Measurements from ENCODE around the gene ACER2.
"Not testable (repeated sequence)": the region's sequence is repeated elsewhere in the genome, so short reads cannot be mapped to it uniquely, and the experiment has no call there.

The ACER2 gene

DNA sequence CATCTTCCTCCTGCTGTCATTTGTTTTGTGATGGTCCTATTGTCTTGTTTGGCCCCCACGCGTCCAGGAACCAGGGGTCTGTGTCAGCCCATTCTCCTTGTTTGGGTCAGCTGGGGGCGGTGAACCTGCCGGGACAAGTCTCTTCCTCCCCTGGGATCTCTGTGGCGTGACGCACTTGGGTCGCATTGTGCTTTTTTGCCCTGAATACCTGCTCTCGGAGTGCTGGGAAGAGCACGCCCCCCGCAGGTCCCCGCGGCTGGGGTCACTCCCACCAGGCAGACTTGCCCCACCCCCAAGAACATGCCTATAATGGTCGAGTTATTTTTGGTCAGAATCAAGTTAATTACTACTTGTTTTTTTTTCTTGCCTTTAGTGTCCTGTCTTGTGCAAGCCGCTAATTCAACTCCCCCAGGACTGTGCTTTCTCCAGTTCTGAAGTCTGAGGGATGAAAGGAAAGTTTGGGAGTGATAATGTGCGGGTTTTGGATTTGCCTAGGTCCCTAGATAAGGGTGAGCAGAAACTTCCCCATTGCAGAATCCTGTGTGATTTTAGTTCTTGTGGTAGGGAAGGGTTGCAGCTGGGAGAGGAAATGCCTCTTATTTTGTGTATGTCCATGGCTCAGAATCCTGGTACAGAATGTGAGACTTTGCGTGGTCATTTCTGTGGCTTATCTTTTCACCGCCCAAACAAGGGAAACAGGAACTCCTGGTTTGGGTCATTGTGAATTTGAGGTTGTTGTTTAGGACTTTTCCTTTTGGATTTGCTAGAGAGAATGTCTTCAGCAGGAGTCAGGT, 789 bp downstream of the ACER2 start:
- peak; percentile 22 for DNase-seq

DNA sequence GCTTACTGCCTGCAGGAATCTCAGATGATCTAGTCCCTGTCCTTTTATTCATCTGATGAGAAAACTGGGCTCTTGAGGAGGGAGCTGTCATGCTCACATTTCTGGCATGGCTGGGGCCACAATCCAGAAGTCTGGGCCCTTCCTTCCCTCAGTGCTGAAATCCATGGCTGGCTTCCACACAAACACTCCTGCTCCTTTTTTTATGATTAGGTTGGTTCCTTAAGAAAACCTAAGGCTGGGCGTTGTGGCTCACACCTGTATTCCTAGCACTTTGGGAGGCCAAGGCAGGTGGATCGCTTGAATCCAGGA, 1.3 kb downstream of the ACER2 start:
- DNase-seq = no peak

DNA sequence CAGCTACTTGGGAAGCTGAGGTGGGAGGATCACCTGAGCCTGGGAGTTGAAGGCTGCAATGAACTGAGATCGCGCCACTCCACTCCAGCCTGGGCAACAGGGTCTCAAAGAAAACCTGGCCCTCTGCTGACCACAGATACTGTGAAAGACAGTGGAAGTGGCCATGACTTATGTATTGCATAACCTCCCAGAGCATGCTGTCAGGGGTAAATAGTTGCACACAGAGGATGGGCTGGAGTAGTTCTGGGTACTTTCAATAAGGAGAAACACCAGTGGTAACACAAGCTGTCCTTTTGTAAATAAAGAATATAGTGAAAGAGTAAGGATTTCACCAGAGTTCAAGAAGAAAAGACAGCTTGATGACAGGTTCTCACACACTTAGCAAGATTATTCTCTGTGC, 1.8 kb downstream of the ACER2 start:
- DNase-seq = no peak

- no peak for DNase-seq
Observed at GRCh38 chr9:19411316-19411715, 2.5 kb downstream of the ACER2 start.

DNA sequence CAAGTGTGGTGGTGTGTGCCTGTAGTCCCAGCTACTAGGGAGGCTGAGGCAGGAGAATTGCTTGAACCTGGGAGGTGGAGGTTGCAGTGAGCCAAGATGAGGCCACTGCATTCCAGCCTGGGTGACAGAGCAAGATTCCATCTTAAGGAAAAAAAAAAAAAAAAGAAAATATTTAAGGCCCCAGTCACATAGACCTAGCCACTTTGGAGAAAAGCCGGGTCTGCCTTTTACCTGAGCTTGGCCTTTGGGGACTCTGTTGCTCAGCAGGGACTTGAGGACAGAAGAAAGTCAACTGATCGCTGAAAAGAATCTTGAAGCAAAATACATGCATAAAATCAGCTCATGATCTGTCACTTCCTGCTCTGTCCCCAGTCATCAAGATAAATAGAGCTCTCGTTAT, 4.6 kb downstream of the ACER2 start:
- not testable (repeated sequence) for DNase-seq

DNA sequence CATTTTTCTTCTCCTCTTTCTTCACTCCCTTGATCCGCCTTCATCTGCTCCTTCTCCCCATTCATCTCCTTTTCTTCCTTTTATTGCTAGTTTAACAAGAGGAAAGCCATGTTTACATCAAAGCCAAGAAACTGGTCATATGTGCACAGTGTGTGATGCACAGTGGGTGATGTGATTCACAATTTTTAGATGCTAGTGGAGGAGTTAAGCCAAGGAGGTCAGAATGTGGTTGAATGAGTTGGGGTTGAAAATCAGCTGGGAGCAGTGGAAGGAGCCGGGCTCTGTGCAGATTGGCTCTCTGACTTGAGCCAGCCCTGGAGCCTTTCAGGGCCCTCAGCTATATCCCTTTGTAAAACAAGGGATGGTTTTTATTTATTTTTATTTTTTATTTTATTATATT, 7.3 kb downstream of the ACER2 start:
- DNase-seq = no peak

- no peak for DNase-seq
Observed at GRCh38 chr9:19420877-19421276, 12.1 kb downstream of the ACER2 start.

DNA sequence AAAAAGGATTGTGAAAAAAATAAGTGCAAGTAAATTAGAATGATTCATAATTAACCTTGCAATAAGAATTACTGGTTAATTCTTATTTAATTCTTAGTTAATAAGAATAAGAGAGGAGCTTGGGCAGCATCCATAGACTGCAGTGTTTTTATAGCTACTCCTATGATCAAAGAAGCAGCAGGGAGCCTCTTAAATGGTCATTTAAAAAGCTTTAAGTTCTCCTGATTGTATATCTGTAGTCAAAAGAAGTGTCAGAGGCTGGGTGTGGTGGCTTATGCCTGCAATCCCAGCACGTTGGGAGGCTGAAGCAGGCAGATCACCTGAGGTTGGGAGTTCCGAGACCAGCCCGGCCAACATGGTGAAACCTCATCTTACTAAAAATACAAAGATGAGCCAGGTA, 14.4 kb downstream of the ACER2 start:
- DNase-seq = no peak

DNA sequence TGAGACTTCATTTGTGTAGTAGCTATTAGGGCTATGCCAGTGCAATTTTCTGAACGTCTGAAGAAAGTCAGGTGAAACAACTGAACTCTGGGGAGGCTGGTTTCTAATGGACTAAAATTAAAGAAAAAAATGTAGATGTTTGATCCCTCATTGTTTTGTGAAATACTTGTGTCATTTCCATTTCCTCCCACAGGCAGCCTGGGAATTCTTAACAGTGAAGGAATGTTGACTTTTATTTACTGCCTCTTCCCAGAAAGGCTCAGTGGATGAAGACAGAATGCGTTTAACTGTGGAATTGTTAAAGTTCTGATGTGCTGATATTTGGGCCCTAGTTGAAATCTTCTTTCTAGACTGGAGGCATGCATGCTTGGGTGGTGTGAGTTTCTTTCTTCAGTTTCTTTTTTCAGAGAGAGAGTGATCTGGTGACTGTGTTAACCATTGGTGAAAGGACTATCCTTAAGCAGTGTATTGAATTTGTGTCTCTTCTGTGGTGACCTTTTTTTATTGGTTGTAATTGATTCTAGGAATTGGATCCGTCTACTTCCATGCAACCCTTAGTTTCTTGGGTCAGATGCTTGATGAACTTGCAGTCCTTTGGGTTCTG, 15.5 kb downstream of the ACER2 start:
- DNase-seq = no peak

- no peak for DNase-seq
Observed at GRCh38 chr9:19429595-19429994, 20.8 kb downstream of the ACER2 start.

DNA sequence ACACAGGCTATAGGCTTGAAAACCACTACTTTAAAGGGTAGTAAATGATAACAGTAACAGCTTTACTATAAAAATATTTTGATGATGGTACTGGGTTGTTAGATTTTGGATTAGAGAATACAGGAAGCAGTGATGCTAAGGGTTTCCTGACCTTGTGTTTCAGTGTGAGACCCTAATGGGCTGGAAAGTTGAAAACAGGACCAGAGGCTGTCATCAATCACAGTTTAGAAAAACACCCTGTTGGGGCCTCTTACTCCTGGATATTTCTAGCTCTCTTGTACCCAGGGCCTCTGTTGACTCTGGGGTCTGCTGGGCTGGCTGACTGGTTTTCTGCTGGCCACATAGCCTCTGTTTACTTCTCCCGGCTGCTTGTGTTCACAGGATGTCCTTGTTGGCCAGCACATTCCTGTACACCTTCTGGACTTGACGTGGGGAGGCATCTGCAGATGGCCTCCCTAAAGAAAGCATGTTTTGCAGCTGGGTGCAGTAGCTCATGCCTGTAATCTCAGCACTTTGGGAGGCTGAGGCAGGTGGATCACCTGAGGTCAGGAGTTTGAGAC, 21.5 kb downstream of the ACER2 start:
- no peak for DNase-seq

GRCh38 chr9:19431361-19432171, 22.8 kb downstream of the ACER2 start:
- no peak for DNase-seq

GRCh38 chr9:19432473-19432872, 23.7 kb downstream of the ACER2 start:
- no peak for DNase-seq

DNA sequence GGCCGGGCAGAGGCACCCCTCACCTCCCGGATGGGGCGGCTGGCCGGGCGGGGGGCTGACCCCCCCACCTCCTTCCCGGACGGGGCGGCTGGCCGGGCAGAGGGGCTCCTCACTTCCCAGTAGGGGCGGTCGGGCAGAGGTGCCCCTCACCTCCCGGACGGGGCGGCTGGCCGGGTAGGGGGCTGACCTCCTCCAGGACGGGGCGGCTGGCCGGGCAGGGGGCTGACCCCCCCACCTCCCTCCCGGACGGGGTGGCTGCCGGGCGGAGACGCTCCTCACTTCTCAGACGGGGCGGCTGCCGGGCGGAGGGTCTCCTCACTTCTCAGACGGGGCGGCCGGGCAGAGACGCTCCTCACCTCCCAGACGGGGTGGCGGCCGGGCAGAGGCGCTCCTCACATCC, 24.9 kb downstream of the ACER2 start:
- DNase-seq = not testable (repeated sequence)

DNA sequence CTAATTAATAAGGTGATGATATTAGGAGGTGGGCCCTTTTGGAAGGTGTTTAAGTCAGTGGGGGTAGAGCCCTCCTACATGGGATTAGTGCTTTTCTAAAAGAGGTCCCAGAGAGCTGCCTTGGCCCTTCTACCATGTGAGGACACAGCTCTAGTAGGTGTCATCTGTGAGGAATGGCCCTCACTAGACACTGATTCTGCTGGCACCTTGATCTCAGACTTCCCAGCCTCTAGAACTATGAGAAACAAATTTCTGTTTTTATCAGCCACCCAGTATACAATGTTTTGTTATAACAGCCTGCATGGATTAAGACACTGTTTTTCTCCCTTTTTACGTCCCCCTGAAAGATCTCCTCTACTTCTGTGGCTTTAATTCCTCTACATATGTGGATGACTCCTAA, 31.6 kb downstream of the ACER2 start:
- no peak for DNase-seq

DNA sequence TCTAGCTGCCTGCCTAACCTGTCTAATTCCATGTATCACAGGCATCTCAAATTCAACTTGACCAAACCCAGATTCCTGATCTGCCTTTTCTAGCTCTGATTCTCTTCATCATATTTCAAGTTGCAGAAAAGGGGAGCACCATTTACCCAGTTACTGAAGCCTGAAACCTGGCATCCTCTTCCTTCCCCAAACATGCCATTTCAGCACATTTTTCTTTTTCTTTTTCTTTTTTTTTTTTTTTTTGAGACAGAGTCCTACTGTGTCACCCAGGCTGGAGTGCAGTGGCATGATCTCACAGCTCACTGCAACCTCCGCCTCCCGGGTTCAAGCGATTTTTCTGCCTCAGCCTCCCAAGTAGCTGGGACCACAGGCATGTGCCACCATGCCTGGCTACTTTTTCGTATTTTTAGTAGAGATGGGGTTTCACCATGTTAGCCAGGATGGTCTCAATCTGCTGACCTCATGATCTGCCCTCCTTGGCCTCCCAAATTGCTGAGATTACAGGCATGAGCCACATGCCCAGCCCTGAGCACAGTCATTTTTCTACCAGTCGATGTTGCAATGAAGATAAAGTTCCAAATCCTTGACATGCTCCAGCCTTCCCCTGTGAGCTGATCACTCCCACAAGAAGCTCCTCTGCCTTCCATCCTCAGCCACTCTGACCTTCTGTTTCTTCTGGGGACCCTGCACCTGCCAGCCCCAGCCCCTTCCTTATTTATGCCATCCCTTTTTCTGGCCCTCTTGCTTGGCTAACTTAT, 32.2 kb downstream of the ACER2 start:
- no peak for DNase-seq

DNA sequence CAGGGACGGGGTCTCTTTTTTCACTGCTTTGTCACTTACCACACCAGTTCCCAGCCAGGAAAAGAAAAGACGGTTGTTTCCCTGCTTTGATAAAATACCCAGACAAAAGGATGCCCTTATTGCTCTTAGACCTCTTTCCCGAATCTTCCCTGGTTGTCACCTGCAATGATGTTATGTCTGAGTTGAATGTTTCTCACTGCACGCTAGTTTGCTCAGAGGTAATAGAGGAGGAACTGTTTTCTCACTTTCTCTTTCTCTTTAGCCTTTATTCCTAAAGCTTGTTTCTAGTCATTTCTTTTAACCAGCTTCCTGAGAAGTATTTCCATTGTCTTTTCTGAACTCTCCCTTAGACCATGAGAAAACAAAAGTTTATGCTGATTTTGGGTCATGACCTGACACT, 32.9 kb downstream of the ACER2 start:
- DNase-seq = peak; percentile 10

- DNase-seq = no peak
Observed at GRCh38 chr9:19442240-19442639, 33.4 kb downstream of the ACER2 start.

DNA sequence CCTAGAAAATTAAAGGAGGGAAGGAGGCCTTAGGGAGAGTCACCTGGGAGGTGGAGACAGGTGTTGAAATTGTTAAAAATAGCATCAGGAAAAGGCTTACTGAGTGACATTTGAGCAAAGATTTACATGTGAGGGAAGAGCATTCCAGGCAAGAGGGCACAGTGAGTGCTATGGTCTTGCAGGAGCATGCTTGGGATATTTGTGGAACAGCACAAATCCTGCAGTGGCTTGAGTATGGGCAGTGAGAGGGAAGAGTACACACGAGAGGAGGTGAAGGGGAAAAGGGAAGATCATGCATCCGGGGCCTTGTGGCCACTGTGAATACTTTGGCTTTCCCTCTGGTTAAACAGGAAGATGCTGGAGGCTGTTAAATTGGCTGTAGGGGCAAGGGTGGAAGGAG, 36.6 kb downstream of the ACER2 start:
- DNase-seq = no peak

- no peak for DNase-seq
Observed at GRCh38 chr9:19446361-19446861, 37.6 kb downstream of the ACER2 start.

GRCh38 chr9:19451240-19452087, 42.7 kb downstream of the ACER2 start:
- no peak for DNase-seq

DNA sequence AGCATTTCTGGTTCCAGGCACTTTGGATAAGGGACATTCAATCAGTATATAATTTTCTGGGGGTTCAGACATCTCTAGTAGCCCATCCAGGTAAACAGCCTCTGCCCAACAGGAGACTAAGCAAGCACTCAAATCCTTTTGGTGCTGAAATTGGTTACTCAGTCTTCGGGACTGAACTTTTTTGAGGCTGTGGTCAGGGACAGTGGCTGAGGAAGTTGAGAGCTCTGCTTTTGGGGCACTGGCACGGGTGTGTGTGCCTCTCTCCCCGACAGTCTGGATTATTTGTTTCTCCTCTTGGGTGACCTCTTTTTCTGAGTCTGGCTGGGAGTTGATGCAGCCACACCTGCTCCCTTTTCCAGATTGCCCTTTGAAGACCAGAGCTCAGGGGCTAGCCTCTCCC, 47.6 kb downstream of the ACER2 start:
- DNase-seq = no peak
